GM12878 (cell line): ENCODE results near the gene CHMP1B. TPM values are rescaled to one million over a fixed set of nuclear protein-coding genes. Genes with fewer than 3 reads are reported as not detected.

Source experiments
- ATAC-seq: fragments of 200-7000 bp; cut with Tn5 transposase; 3 replicates; pipeline ENCODE4 v1.9.1; 2020; ENCODE audit warnings: mild to moderate bottlenecking, moderate library complexity
- BruUV-seq: library from RNA; stranded (reverse); fragments of 400-500 nt; replicated peaks from 2 replicates; lab custom pipeline; 2021; lab: Mats Ljungman, UMichigan
- CTCF ChIA-PET: fragments of 300-600 bp; sonication (Branson Sonifier 250); formaldehyde crosslinking; extraction: SDS; loops from one replicate; lab custom pipeline; 2021; ENCODE audit warnings: inconsistent platforms; lab: Yijun Ruan, JAX
- POLR2A ChIA-PET: fragments of 350-600 bp; formaldehyde crosslinking; extraction: SDS; loops from one replicate; lab custom pipeline; 2021; ENCODE audit warnings: inconsistent platforms; lab: Charles Lee
- RAD21 ChIA-PET: fragments of 300-600 bp; sonication (Branson Sonifier 250); formaldehyde crosslinking; loops from one replicate; lab custom pipeline; 2023; ENCODE audit warnings: antibody characterized with exemption; ENCODE audit not compliant: unreplicated experiment; lab: Charles Lee
- SMC1A ChIA-PET: fragments of 300-600 bp; sonication (Branson Sonifier 250); formaldehyde crosslinking; loops from one replicate; lab custom pipeline; 2023; ENCODE audit not compliant: unreplicated experiment, uncharacterized antibody; lab: Charles Lee
- DNase-seq: peaks from one replicate; pipeline ENCODE4 v3.0.0-alpha.2; 2011; ENCODE audit warnings: low read depth, low spot score
- FAIRE-seq: peaks from 3 replicates; lab custom pipeline; 2011; peaks lifted over from hg19 to GRCh38; lab: Jason Lieb, UNC
- H2AFZ ChIP-seq: 2 replicates; pipeline ENCODE4 v1.6.0; 2011; ENCODE audit warnings: low read depth, low read length, control low read depth; ENCODE audit not compliant: control insufficient read depth
- H3K27ac ChIP-seq: 2 replicates; pipeline ENCODE4 v1.5.1; 2011; ENCODE audit warnings: control low read depth; ENCODE audit not compliant: control insufficient read depth, insufficient read depth
- H3K27me3 ChIP-seq, 2 experiments: replicated peaks in 1 of 2; 2 replicates each; pipeline versions ENCODE4 v1.6.0 to v1.6.1; 2011; ENCODE audit warnings: low read length in 1 of 2; ENCODE audit not compliant: control insufficient read depth in 2 of 2, insufficient read depth in 2 of 2
- H3K36me3 ChIP-seq, 2 experiments: 2 replicates each; pipeline ENCODE4 v1.5.1; 2011; ENCODE audit warnings: low read length in 1 of 2; ENCODE audit not compliant: control insufficient read depth in 2 of 2, insufficient read depth in 2 of 2
- H3K4me1 ChIP-seq: 2 replicates; pipeline ENCODE4 v1.6.1; 2011; ENCODE audit warnings: mild to moderate bottlenecking, low read length, moderate library complexity, mixed read lengths; ENCODE audit not compliant: control insufficient read depth, insufficient read depth
- H3K4me2 ChIP-seq: 2 replicates; pipeline ENCODE4 v1.6.0; 2011; ENCODE audit warnings: control low read depth; ENCODE audit not compliant: control insufficient read depth, insufficient read depth
- H3K4me3 ChIP-seq: fragments of 200-600 bp; sonication (generic); 2 replicates; pipeline ENCODE4 v1.5.1; 2016
- H3K79me2 ChIP-seq: 2 replicates; pipeline ENCODE4 v1.6.0; 2011; ENCODE audit warnings: low read length; ENCODE audit not compliant: control insufficient read depth, insufficient read depth
- H3K9ac ChIP-seq: 2 replicates; pipeline ENCODE4 v1.8.0; 2011; ENCODE audit warnings: low read length, control low read depth, mixed read lengths; ENCODE audit not compliant: control insufficient read depth, insufficient read depth
- H3K9me3 ChIP-seq: replicated peaks from 3 replicates; pipeline ENCODE4 v1.5.1; 2011; ENCODE audit warnings: mild to moderate bottlenecking, low read length; ENCODE audit not compliant: control insufficient read depth, insufficient read depth
- H4K20me1 ChIP-seq: 2 replicates; pipeline ENCODE4 v1.6.0; 2011; ENCODE audit not compliant: control insufficient read depth, insufficient read depth
- ATF2 ChIP-seq: IDR thresholded peaks from 2 replicates; pipeline ENCODE4 v1.6.1; 2012; ENCODE audit warnings: low read length, inconsistent platforms
- CHD2 ChIP-seq: IDR thresholded peaks from 2 replicates; pipeline ENCODE4 v1.6.1; 2011; ENCODE audit warnings: low read depth, low read length, improper control_type of control experiment, borderline replicate concordance
- CHD4 ChIP-seq: fragments of 200-600 bp; sonication (generic); IDR thresholded peaks from 2 replicates; pipeline ENCODE4 v1.6.1; 2016; ENCODE audit warnings: mild to moderate bottlenecking
- CREB1 ChIP-seq: IDR thresholded peaks from 2 replicates; pipeline ENCODE4 v1.6.1; 2012; ENCODE audit warnings: low read depth, mild to moderate bottlenecking, inconsistent platforms
- E2F8 ChIP-seq: fragments of 450-650 bp; IDR thresholded peaks from 2 replicates; pipeline ENCODE4 v1.6.1; 2018; ENCODE audit warnings: mild to moderate bottlenecking, low read depth, moderate library complexity; ENCODE audit not compliant: partially characterized antibody
- MTA2 ChIP-seq: fragments of 450-650 bp; IDR thresholded peaks from 2 replicates; pipeline ENCODE4 v1.6.1; 2016; ENCODE audit warnings: low read depth, mild to moderate bottlenecking, moderate library complexity
- NFIC ChIP-seq: IDR thresholded peaks from 2 replicates; pipeline ENCODE4 v1.6.1; 2012; ENCODE audit warnings: low read depth, mild to moderate bottlenecking, inconsistent platforms, low read length, moderate library complexity
- NR2C1 ChIP-seq: fragments of 450-650 bp; IDR thresholded peaks from 2 replicates; pipeline ENCODE4 v1.6.1; 2017; ENCODE audit warnings: antibody characterized with exemption, mild to moderate bottlenecking, moderate library complexity
- POLR2AphosphoS5 ChIP-seq: IDR thresholded peaks from 2 replicates; pipeline ENCODE4 v1.6.1; 2011; ENCODE audit warnings: mild to moderate bottlenecking, low read length, inconsistent platforms
- RAD21 ChIP-seq: IDR thresholded peaks from 2 replicates; pipeline ENCODE4 v1.6.1; 2011; ENCODE audit warnings: mild to moderate bottlenecking, low read depth, low read length, moderate library complexity; ENCODE audit not compliant: insufficient read depth
- RBBP5 ChIP-seq: fragments of 200-600 bp; sonication (generic); conservative IDR thresholded peaks from 2 replicates; pipeline ENCODE4 v1.6.1; 2016
- SMAD1 ChIP-seq: fragments of 450-650 bp; IDR thresholded peaks from 2 replicates; pipeline ENCODE4 v1.6.1; 2018; ENCODE audit warnings: mild to moderate bottlenecking, low read depth; ENCODE audit not compliant: partially characterized antibody
- STAT1 ChIP-seq: fragments of 450-650 bp; conservative IDR thresholded peaks from 2 replicates; pipeline ENCODE4 v1.6.1; 2014; ENCODE audit warnings: antibody characterized with exemption, mild to moderate bottlenecking
- STAT3 ChIP-seq: IDR thresholded peaks from 2 replicates; pipeline ENCODE4 v1.6.1; 2011; ENCODE audit warnings: low read depth, low read length, improper control_type of control experiment
- TARDBP ChIP-seq: IDR thresholded peaks from 2 replicates; pipeline ENCODE4 v1.6.1; 2016; ENCODE audit warnings: borderline replicate concordance
- TCF12 ChIP-seq: IDR thresholded peaks from 2 replicates; pipeline ENCODE4 v1.6.1; 2011; ENCODE audit warnings: low read depth, mild to moderate bottlenecking, low read length
- TCF3 ChIP-seq: IDR thresholded peaks from 2 replicates; pipeline ENCODE4 v1.6.1; 2012; ENCODE audit warnings: low read depth, mild to moderate bottlenecking, low read length, borderline replicate concordance; ENCODE audit not compliant: insufficient read depth
- YBX1 ChIP-seq: fragments of 450-650 bp; IDR thresholded peaks from 2 replicates; pipeline ENCODE4 v1.6.1; 2016; ENCODE audit warnings: antibody characterized with exemption
- YY1 ChIP-seq: IDR thresholded peaks from 2 replicates; pipeline ENCODE4 v1.6.1; 2011; ENCODE audit warnings: low read depth, mild to moderate bottlenecking, low read length
- ZNF207 ChIP-seq: fragments of 450-650 bp; IDR thresholded peaks from 2 replicates; pipeline ENCODE4 v1.6.1; 2014; ENCODE audit warnings: antibody characterized with exemption, mild to moderate bottlenecking, borderline replicate concordance
- ZNF274 ChIP-seq: IDR thresholded peaks from one replicate; pipeline ENCODE4 v1.8.0; 2011; ENCODE audit not compliant: insufficient read length, insufficient read depth
- ZSCAN29 ChIP-seq: fragments of 450-650 bp; IDR thresholded peaks from 2 replicates; pipeline ENCODE4 v1.6.1; 2017; ENCODE audit warnings: mild to moderate bottlenecking, moderate library complexity
- WGBS: methylation state at CpG from one replicate; pipeline ENCODE4 v1.1.6; 2016; ENCODE audit warnings: low lambda C conversion rate; ENCODE audit not compliant: insufficient replicate concordance, insufficient coverage; ENCODE audit errors: missing lambda C conversion rate; 5-methylcytosine and 5-hydroxymethylcytosine counted together
- in situ Hi-C: fragments of 300-500 bp; cut with MboI; formaldehyde crosslinking; loops from 9 replicates; pipeline ENCODE4 v1.14.3; 2018; ENCODE audit warnings: mixed read lengths
- intact Hi-C: fragments of 100-400 bp; cut with micrococcal nuclease; formaldehyde crosslinking; loops from one replicate; pipeline ENCODE4 v1.14.2; 2022; ENCODE audit not compliant: unreplicated experiment
- polyA plus RNA-seq, 11 experiments: library from polyadenylated mRNA; depleted of rRNA in 4 of 11; unstranded in 6 of 11; stranded (reverse) in 5 of 11; fragments of >200 nt; fragmentation: Nextera tagmentation in 4 of 11; fragmentation: Illumina TruSeq in 1 of 11; extraction: Ambion mirVana in 4 of 11; extraction: Trizol in 1 of 11; gene quantifications; 1 replicate in 1 of 11; 2 replicates in 10 of 11; pipeline versions ENCODE4 v1.2.1 to v1.2.3, GENCODE V29; 2011 to 2016; ENCODE audit warnings: inconsistent platforms in 2 of 11, missing spikeins in 2 of 11, low read depth in 1 of 11
- total RNA-seq, 4 experiments: library from RNA; depleted of rRNA in 3 of 4; stranded (reverse); fragments of >200 nt in 3 of 4; fragmentation: Illumina TruSeq in 1 of 4; extraction: Trizol in 1 of 4; gene quantifications; 2 replicates each; pipeline versions ENCODE4 v1.2.1 to v1.2.3, GENCODE V29; 2013 to 2021
- TF ChIP-seq, protein P1 (sequence below): fragments of 450-650 bp; IDR thresholded peaks from 2 replicates; pipeline ENCODE4 v1.6.1; 2017; ENCODE audit warnings: borderline replicate concordance

CHMP1B gene
- total and polyA plus RNA-seq, 10 of the 15 experiments (the other 5 are each of a cell fraction or from before 2014, with no cell fraction given), result 8.5 to 24.0 (median 18.6) TPM

DNA sequence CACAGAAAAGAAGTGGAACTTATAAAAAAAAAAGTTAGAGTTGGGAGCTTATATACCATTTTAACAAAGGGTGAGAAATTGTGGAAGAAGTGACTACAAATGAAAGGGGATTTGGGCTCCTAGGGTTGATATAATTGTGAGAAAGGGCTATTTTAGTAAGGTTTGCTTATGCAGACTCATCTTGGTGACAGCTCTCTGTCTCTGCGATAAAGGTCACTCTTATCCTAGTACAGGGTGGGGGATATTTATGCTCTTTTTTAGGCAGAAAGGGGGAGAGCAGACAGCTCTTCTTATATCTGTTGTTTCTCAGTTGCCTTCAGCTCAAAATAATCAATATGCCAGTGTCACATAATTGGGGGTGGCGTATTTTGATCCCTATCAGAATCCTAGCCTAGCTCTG, 31.3 kb upstream of the CHMP1B start (continued):
- TF ChIP-seq E2F8 (no peak), NR2C1 (no peak), SMAD1 (no peak), CHD4 (no peak), ZNF207 (no peak), TARDBP (no peak), YBX1 (no peak)

GRCh38 chr18:11820697-11821096, 30.5 kb upstream of the CHMP1B start:
- no peak overlapping the region for H3K4me3 ChIP-seq
- no peaks in the 10 kb centered on the region for H3K27me3 ChIP-seq
- no peaks in the 10 kb centered on the region for H3K79me2 ChIP-seq
- no peak overlapping the region for H3K27ac ChIP-seq
- no TSS peak for BruUV-seq
- FAIRE-seq, result no peak
- WGBS, result 18% methylated on average over 2 of the region's 2 CpGs
- SMC1A ChIA-PET, result interaction anchor here (1.3 kb wide), 1 partner anchor 9 kb away, joined by 4 read pairs; no protein-coding TSS in a partner anchor
- H4K20me1 ChIP-seq, result no peaks in the 10 kb centered on the region
- no peak for ATAC-seq
- no peaks in the 10 kb centered on the region for H3K4me1 ChIP-seq
- H3K9ac ChIP-seq, result no peak overlapping the region
- no peaks in the 10 kb centered on the region for H3K36me3 ChIP-seq
- no peaks in the 10 kb centered on the region for H3K9me3 ChIP-seq
- CTCF ChIA-PET, result no interaction called here
- RAD21 ChIA-PET, result no interaction called here
- POLR2A ChIA-PET, result no interaction called here
- H2AFZ ChIP-seq, result no peak overlapping the region
- in situ Hi-C loops, result no loop called here
- intact Hi-C loops, result no loop called here
- no peak overlapping the region for H3K4me2 ChIP-seq
- DNase-seq, result no peak
- no peak for TF ChIP-seq YY1
- no peak for TF ChIP-seq CHD2
- TF ChIP-seq TCF3, result no peak
- no peak for TF ChIP-seq CHD4
- no peak for TF ChIP-seq MTA2
- TF ChIP-seq POLR2AphosphoS5, result no peak
- TF ChIP-seq ZSCAN29, result no peak
- TF ChIP-seq ATF2, result no peak
- TF ChIP-seq RAD21, result no peak
- TF ChIP-seq NFIC, result no peak
- no peak for TF ChIP-seq TCF12
- TF ChIP-seq, protein P1, sequence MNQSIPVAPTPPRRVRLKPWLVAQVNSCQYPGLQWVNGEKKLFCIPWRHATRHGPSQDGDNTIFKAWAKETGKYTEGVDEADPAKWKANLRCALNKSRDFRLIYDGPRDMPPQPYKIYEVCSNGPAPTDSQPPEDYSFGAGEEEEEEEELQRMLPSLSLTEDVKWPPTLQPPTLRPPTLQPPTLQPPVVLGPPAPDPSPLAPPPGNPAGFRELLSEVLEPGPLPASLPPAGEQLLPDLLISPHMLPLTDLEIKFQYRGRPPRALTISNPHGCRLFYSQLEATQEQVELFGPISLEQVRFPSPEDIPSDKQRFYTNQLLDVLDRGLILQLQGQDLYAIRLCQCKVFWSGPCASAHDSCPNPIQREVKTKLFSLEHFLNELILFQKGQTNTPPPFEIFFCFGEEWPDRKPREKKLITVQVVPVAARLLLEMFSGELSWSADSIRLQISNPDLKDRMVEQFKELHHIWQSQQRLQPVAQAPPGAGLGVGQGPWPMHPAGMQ, result no peak
- TF ChIP-seq STAT3, result no peak
- TF ChIP-seq ZNF274, result no peak
- TF ChIP-seq CREB1, result no peak
- no peak for TF ChIP-seq STAT1
- no peak for TF ChIP-seq RBBP5
